PFSK-1 (cell line): ENCODE measurements around the gene PTPN20.

Experiments used
- FOXP2 ChIP-seq: optimal IDR thresholded peaks from 2 replicates; pipeline ENCODE3; 2011; ENCODE audit warnings: borderline replicate concordance, control low read depth, inconsistent platforms; ENCODE audit not compliant: insufficient read depth; ENCODE audit errors: extremely low read length, extremely low read depth
- POLR2AphosphoS5 ChIP-seq: IDR thresholded peaks from 2 replicates; pipeline ENCODE4 v1.6.1; 2012; ENCODE audit warnings: low read depth, mild to moderate bottlenecking, control low read depth, low read length, moderate library complexity
- SIN3A ChIP-seq: IDR thresholded peaks from 2 replicates; pipeline ENCODE4 v1.6.1; 2012; ENCODE audit warnings: mild to moderate bottlenecking, low read length, moderate library complexity, borderline replicate concordance; ENCODE audit not compliant: insufficient read depth
- TAF1 ChIP-seq: IDR thresholded peaks from 2 replicates; pipeline ENCODE4 v1.6.1; 2012; ENCODE audit warnings: low read length, control low read depth, borderline replicate concordance; ENCODE audit not compliant: insufficient read depth
- TF ChIP-seq, protein P1 (sequence below), 2 experiments: IDR thresholded peaks; 2 replicates each; pipeline versions ENCODE4 v1.6.1 to v1.8.0; 2011 to 2012; ENCODE audit warnings: low read depth in 2 of 2, low read length in 2 of 2, control low read depth in 1 of 2, inconsistent platforms in 1 of 2, mild to moderate bottlenecking in 1 of 2, moderate library complexity in 1 of 2; ENCODE audit not compliant: insufficient read depth in 1 of 2

DNA sequence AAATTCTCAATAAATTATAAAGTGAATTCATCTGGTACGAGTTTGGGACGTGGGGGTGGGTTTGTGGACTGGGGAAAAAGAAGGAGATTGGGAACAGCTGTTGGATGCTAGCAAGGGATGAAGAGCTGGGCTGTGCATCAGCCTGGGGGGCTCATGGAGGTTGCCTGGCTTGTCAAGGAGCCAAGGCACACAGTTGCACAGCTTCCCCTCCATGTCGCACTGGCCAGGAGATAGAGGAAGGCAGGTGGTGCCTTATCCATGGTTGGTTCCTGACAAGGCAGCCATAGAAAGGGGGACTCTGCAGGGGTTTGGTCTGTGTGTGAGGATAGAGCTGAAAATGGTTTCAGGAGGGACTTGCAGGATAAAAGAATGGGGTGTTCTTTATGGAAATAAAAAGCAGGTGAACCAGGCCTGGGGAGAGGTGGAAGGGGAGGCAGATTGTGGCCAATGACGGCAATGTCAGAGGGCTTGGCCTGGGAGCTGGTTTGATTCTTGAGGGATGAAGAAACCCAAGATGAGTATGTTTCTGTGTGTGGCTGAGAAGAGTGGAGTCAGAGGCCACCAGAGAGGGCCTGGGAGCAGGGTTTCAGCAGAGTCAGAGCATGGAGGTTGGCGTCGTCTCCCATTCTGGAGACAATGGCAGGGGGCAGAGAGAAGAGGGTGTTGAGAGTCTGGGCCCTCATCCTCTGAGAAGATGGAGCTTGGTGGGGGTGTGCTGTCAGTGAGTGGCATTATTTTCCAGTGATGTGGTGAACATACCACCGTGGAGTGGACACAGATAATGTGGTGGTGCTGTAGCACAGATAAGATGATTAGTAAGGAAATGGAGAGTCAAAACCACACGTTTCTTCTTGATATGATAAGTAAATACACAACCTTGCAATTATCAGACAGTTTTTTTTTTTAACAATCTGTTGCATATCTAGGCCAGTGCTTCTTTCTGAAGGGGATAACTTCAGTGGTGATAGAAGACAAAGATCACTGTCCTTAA is 108.2 kb downstream of the PTPN20 start:
- no peak for TF ChIP-seq POLR2AphosphoS5
- no peak for TF ChIP-seq TAF1
- TF ChIP-seq SIN3A, result no peak
- TF ChIP-seq, protein P1, sequence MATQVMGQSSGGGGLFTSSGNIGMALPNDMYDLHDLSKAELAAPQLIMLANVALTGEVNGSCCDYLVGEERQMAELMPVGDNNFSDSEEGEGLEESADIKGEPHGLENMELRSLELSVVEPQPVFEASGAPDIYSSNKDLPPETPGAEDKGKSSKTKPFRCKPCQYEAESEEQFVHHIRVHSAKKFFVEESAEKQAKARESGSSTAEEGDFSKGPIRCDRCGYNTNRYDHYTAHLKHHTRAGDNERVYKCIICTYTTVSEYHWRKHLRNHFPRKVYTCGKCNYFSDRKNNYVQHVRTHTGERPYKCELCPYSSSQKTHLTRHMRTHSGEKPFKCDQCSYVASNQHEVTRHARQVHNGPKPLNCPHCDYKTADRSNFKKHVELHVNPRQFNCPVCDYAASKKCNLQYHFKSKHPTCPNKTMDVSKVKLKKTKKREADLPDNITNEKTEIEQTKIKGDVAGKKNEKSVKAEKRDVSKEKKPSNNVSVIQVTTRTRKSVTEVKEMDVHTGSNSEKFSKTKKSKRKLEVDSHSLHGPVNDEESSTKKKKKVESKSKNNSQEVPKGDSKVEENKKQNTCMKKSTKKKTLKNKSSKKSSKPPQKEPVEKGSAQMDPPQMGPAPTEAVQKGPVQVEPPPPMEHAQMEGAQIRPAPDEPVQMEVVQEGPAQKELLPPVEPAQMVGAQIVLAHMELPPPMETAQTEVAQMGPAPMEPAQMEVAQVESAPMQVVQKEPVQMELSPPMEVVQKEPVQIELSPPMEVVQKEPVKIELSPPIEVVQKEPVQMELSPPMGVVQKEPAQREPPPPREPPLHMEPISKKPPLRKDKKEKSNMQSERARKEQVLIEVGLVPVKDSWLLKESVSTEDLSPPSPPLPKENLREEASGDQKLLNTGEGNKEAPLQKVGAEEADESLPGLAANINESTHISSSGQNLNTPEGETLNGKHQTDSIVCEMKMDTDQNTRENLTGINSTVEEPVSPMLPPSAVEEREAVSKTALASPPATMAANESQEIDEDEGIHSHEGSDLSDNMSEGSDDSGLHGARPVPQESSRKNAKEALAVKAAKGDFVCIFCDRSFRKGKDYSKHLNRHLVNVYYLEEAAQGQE (IDR thresholded peaks at IDR 0.05; ENCODE audit: insufficient read depth in 1 of 2, low read depth in 2 of 2, low read length in 2 of 2), result no peak
- TF ChIP-seq FOXP2, result no peak
